Activated CD4-positive, alpha-beta T cell treated with anti-CD3 and anti-CD28 coated beads, Interleukin-2, Interleukin-6, amounts not matched to agents 100 ng/mL and 50 ng/mL, durations not matched to agents 16 hours and 8 hours (primary cell): ENCODE results near the gene DDR1.

Experiments
- DNase-seq: peaks from one replicate; pipeline ENCODE4 v3.0.0-alpha.2; 2020

DDR1 gene

GRCh38 chr6:30881392-30882203, 2.7 kb upstream of the DDR1 start:
- no peak for DNase-seq

- no peak for DNase-seq
Observed at GRCh38 chr6:30882204-30882758, 2.0 kb upstream of the DDR1 start.

DNA sequence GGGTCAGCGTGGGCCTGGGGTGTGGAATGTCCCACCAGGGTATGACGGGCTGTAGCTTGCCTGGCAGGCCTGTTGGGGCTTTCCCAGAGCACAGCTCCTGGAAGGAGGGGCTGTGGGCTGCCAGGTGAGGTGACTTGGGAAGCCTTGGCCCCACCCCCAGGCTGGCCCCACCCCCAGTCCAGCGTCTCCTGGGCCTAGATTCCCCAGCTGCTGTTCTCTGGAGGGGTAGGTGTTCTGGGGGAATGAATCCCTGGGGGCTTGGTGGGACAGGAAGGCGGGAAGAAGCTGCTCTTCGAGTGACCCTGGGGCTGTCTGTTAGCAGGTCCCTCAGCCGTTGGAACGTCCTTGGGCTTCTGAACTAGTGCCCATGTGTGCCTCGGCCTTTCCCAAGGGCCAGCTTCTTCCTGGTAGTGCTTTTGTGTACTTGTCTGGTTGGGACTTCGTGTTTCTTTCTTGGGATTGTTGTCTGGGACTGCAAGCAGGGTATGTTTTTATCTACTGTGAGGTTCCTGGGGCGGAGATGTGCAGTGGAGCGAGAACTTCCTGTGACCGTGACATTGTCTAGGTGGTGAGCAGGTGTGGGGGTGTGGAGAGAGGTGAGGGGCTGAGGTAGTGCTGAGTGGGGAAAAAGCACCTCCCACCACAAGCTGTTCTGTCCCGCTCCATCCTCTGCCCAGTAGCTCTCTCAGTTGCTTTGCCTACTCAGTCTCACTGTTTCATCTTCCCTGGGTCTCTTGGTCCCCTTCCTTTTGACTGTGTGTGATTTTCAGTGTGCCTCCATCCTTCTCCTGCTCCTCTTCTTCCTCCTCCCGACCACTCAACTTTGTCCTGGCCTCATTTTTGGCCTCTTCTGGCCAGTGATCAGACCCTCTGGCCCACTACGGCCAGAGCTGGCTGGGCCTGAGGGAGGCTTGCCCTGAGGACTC, 1.3 kb upstream of the DDR1 start:
- DNase-seq: no peak

GRCh38 chr6:30884521-30885480, 482 bp downstream of the DDR1 start:
- DNase-seq: peak; percentile 36

GRCh38 chr6:30885481-30885998, 1.2 kb downstream of the DDR1 start:
- no peak for DNase-seq

DNA sequence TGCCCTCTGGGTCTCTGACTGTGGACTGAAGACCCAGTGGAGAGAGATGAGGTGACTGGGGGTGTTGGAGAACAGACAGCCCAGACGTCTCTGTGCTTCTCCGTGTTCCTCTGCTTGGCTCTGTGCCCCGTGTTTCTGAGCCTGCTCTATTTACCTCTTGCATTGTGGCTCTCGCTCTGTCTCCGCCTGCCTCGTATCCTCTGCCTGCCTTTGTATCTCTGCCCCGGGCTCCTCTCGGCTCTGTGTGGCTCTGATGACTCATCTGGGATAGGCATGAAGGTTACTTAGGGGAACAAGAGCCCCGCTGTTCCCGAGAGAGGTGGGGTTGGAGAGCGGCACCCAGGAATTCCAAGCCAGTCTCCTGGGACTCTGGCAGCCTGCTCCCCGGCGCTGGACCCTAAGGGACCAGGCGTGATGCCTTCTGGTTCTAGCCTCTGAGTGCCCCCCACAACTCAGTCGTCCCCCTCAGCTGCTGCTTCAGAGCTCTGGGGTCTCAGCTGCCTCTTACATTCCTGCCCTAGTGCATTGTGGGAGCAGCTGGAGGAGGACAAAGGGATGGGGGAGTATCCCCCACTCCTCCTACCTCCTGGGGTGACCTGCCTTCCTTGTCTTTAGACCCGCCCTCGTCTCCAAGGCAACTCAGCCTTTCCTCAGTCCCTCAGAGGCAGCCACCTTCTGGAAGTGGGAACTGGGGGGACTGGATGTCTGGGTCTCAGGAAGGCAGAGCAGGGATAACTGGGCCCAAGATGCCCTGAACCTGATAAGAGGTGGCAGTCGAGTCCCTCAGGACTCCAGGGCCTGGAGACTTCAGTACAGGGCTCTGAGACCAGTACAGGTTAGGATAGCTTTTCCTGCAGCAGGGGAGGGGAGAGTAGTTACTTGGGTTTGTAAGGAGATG, 1.9 kb downstream of the DDR1 start:
- DNase-seq: no peak

DNA sequence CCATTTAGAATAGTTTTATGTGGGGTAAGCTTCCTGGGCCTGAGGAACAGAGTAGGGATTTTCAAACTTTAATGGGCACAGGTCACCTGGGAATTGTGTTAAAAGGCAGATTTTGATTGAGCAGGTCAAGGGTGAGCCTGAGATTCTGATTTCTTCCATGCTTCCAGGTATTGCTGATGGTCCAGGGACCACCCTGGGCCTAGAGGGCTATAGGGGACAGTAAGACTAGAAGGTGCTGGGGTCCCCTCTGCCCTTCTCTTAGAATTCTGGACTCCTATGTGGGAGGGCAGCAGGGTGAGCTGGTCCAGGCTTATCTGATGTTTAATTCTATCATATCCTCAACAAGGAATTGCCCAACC, 2.6 kb downstream of the DDR1 start:
- DNase-seq: no peak

DNA sequence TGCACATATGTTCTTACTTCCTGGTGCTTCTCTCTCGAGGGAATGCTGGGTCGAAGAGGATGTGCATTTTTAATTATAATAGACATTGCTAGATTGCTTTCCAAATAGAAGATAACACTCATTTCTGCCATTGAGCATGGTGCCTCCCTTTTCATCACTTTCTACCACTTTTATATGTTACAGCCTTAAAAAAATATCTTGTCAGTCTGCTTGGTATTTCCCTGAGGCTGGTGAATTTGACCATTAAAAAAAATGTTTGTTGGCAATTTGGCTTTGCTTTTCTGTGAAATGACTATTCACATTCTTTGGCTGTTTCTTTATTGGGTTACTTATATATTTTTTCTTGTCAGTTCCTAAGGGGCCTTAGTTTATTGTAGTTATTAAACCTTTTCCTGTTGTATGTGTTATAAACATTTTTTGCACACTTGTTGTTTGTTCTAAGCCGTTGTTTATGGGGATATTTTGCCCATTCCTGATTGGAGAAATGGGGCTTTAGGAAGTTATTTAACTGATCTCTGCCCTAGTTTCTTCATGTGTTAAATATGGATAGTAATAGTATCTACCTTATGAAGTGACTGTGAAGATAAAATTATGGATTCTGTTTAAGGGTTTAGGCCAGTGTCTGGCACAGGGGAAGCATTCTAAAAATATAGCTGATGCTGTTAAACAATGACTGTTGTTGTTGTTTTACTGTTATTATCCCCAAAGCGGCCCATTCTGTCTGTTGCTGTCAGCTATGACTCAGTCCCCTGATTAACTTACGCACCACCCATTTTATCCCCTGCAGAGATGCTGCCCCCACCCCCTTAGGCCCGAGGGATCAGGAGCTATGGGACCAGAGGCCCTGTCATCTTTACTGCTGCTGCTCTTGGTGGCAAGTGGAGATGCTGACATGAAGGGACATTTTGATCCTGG, 3.8 kb downstream of the DDR1 start:
- no peak for DNase-seq

DNA sequence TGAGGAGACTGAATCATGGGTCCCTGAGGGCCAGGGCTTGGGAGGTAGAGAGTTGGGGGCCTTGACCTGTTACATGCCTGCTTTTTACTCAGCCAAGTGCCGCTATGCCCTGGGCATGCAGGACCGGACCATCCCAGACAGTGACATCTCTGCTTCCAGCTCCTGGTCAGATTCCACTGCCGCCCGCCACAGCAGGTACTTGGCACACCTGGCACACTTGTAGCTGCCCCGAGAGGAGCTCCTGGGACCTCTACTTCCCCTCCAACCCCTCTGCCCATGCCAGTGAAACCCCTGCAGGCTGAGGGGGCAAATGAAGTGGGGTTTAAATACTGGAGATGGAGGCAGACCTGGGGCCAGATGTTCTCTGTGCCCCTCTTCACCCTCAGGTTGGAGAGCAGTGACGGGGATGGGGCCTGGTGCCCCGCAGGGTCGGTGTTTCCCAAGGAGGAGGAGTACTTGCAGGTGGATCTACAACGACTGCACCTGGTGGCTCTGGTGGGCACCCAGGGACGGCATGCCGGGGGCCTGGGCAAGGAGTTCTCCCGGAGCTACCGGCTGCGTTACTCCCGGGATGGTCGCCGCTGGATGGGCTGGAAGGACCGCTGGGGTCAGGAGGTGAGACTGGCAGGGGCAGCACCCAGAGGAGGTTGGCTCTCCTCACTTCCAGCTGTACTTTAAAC, 4.6 kb downstream of the DDR1 start:
- no peak for DNase-seq

DNA sequence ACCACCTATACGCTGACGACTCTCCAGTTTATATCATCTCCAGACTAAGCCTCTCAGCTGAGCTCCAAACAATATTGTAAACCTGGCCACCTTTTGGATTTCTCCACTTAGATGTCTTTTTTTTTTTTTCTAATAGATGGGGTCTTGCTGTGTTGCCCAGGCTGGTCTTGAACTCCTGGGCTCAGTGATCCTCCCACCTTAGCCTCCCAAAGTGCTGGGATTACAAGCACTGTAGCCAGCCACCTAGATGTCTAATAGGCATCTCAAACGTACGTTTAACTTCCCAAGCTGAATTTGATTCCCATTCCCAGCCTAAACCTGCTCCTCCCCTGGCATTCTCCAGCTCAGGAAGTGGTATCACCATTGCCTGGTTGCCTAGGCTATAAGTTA, 5.2 kb downstream of the DDR1 start:
- no peak for DNase-seq

GRCh38 chr6:30889921-30890645, 5.8 kb downstream of the DDR1 start:
- no peak for DNase-seq

- no peak for DNase-seq
Observed at GRCh38 chr6:30890646-30891449, 6.5 kb downstream of the DDR1 start.

- DNase-seq: no peak
Observed at GRCh38 chr6:30891450-30891723, 7.1 kb downstream of the DDR1 start.

- no peak for DNase-seq
Observed at GRCh38 chr6:30891816-30892538, 7.7 kb downstream of the DDR1 start.

DNA sequence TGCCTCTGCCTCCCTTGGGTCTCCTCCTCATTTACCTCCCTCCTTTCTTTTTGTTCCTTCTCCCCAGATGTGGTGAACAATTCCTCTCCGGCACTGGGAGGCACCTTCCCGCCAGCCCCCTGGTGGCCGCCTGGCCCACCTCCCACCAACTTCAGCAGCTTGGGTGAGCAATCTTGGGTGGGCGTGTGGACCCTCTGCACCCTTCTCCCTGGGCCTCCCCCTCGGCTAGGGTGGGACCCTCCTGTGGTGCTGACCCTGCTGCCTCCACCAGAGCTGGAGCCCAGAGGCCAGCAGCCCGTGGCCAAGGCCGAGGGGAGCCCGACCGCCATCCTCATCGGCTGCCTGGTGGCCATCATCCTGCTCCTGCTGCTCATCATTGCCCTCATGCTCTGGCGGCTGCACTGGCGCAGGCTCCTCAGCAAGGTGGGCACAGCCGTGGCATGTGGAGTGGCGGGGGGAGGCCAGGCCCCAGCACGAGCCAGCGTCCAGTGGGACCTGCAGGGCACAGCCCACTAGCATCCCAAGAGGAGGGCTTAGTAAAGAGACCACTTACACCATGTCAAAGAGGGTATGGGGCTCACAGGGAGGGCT, 8.8 kb downstream of the DDR1 start:
- DNase-seq: no peak

DNA sequence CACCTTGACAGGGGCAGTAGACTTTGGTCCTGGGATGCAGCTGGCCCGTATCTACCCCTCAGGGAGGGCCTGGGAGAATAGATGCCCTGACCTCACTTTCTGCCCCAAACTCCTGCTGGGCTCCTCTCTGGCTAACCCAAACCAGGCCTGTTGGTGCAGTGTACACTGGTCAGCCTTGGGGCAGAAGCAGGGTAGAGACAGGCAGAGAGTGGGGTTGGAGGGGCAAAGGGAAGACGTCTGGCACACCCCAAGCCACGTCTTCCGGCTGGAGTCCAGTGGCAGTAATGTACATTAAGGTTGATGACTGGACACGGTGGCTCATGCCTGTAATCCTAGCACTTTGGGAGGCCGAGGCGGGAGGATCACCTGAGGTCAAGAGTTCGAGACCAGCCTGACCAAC, 9.3 kb downstream of the DDR1 start:
- no peak for DNase-seq

DNA sequence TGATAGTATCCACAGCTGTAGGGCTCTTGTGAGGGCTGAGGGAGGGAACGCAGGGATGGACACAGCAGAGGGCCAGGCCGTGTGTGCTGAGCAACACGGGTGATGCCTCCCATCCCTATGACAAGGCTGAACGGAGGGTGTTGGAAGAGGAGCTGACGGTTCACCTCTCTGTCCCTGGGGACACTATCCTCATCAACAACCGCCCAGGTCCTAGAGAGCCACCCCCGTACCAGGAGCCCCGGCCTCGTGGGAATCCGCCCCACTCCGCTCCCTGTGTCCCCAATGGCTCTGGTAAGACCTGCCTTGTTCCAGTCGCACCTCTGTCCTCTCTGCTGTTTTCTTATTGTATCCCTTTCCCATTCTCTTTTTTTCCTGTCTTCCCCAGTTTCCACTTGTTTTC, 10.1 kb downstream of the DDR1 start:
- no peak for DNase-seq
